Activated CD8-positive, alpha-beta T cell treated with anti-CD3 and anti-CD28 coated beads for 36 hours (primary cell): ENCODE measurements around the gene CNPY1. TPM values are rescaled to one million over a fixed set of nuclear protein-coding genes. Genes with fewer than 3 reads are reported as not detected.

Source experiments
- ATAC-seq: fragments of 200-7000 bp; cut with Tn5 transposase; one replicate; pipeline ENCODE4 v1.10.0; 2021; ENCODE audit warnings: mild to moderate bottlenecking, moderate library complexity
- CTCF ChIA-PET: fragments of 350-600 bp; sonication (Branson Sonifier 250); formaldehyde crosslinking; loops from one replicate; lab custom pipeline; 2021; ENCODE audit warnings: antibody characterized with exemption; lab: Charles Lee
- POLR2A ChIA-PET: fragments of 350-600 bp; sonication (Branson Sonifier 250); formaldehyde crosslinking; loops from one replicate; lab custom pipeline; 2021; ENCODE audit warnings: antibody characterized with exemption; lab: Charles Lee
- DNase-seq: peaks from one replicate; pipeline ENCODE4 v3.0.0-alpha.2; 2020
- H3K27ac Mint-ChIP-seq: one replicate; pipeline ENCODE4 v1.8.0; 2021; ENCODE audit warnings: mild to moderate bottlenecking, mixed read lengths
- H3K27me3 Mint-ChIP-seq: one replicate; pipeline ENCODE4 v1.8.0; 2021; ENCODE audit warnings: mixed read lengths
- H3K36me3 Mint-ChIP-seq: one replicate; pipeline ENCODE4 v1.8.0; 2021; ENCODE audit warnings: low read depth, mixed read lengths
- H3K4me1 Mint-ChIP-seq: one replicate; pipeline ENCODE4 v1.8.0; 2021; ENCODE audit warnings: low read depth, mixed read lengths
- H3K4me3 Mint-ChIP-seq: one replicate; pipeline ENCODE4 v1.8.0; 2021; ENCODE audit warnings: mild to moderate bottlenecking, moderate library complexity, mixed read lengths
- H3K9me3 Mint-ChIP-seq: one replicate; pipeline ENCODE4 v1.8.0; 2021; ENCODE audit warnings: mixed read lengths
- CTCF ChIP-seq: fragments of 200-600 bp; IDR thresholded peaks from one replicate; pipeline ENCODE4 v1.8.0; 2022; ENCODE audit warnings: antibody characterized with exemption, mild to moderate bottlenecking
- intact Hi-C: fragments of 100-400 bp; cut with micrococcal nuclease; formaldehyde crosslinking; loops from one replicate; pipeline ENCODE4 v1.10.0; 2022
- total RNA-seq, 2 experiments: library from RNA; stranded (reverse); gene quantifications; one replicate each; pipeline ENCODE4 v1.2.3, GENCODE V29; 2021

CNPY1 gene
- total RNA-seq, 2 experiments from 2014 or later: not detected

DNA sequence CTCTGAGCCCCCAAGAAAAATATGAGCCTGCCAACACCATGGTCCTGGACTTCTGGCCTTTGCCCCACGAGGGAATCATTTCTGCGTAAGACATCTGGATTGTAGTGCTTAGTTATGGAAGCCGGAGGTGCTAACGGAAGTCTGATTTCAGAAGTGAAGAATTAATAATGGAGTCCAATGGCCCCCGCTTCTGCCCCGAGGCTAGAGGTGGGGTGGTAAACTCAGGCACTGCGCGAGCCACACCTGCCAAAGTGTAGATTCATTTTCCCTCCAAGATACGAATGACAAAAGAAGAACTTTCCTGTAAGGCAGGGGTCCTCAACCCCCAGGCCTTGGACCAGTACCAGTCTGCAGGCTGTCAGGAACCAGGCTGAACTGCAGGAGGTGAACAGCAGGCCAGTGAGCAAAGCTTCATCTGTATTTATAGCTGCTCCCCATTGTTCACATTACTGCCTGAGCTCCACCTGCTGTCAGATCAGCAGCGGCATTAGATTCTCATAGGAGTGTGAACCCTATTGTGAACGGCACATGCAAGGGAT is 22.3 kb downstream of the CNPY1 start:
- no peaks in the 10 kb centered on the region for H3K4me1 Mint-ChIP-seq
- no peak overlapping the region for H3K27ac Mint-ChIP-seq
- H3K4me3 Mint-ChIP-seq: no peak overlapping the region
- no peak for DNase-seq
- no peaks in the 10 kb centered on the region for H3K9me3 Mint-ChIP-seq
- CTCF ChIA-PET: interaction anchor here (1.4 to 3.7 kb wide), 2 partner anchors 11 to 144 kb away, joined by 4 to 17 read pairs; no protein-coding TSS in a partner anchor
- POLR2A ChIA-PET: no interaction called here
- no peak for ATAC-seq
- peaks cover 16% of the 10 kb centered on the region for H3K27me3 Mint-ChIP-seq
- intact Hi-C loops: no loop called here
- TF ChIP-seq CTCF: no peak
- no peaks in the 10 kb centered on the region for H3K36me3 Mint-ChIP-seq

GRCh38 chr7:155523168-155523675 is 23.1 kb downstream of the CNPY1 start:
- Mint-ChIP-seq H3K27ac (no peak overlapping the region), H3K27me3 (peaks cover 13% of the 10 kb centered on the region), H3K4me1 (no peaks in the 10 kb centered on the region), H3K9me3 (no peaks in the 10 kb centered on the region), H3K4me3 (no peak overlapping the region), H3K36me3 (no peaks in the 10 kb centered on the region)
- ATAC-seq (no peak), DNase-seq (no peak)
- no peak for TF ChIP-seq CTCF
- CTCF ChIA-PET: interaction anchor here (0.8 to 3.7 kb wide), 2 partner anchors 143 to 244 kb away, joined by 3 to 17 read pairs; no protein-coding TSS in a partner anchor
- intact Hi-C loops: no loop called here
- POLR2A ChIA-PET: no interaction called here

- POLR2A ChIA-PET: no interaction called here
- Mint-ChIP-seq H3K9me3 (no peaks in the 10 kb centered on the region), H3K4me1 (no peaks in the 10 kb centered on the region), H3K4me3 (no peak overlapping the region), H3K27ac (no peak overlapping the region), H3K36me3 (no peaks in the 10 kb centered on the region), H3K27me3 (peaks cover 14% of the 10 kb centered on the region)
- ATAC-seq (no peak), DNase-seq (no peak)
- TF ChIP-seq CTCF: no peak
- intact Hi-C loops: no loop called here
- CTCF ChIA-PET: no interaction called here
Measured at GRCh38 chr7:155521743-155522398, 24.5 kb downstream of the CNPY1 start.

DNA sequence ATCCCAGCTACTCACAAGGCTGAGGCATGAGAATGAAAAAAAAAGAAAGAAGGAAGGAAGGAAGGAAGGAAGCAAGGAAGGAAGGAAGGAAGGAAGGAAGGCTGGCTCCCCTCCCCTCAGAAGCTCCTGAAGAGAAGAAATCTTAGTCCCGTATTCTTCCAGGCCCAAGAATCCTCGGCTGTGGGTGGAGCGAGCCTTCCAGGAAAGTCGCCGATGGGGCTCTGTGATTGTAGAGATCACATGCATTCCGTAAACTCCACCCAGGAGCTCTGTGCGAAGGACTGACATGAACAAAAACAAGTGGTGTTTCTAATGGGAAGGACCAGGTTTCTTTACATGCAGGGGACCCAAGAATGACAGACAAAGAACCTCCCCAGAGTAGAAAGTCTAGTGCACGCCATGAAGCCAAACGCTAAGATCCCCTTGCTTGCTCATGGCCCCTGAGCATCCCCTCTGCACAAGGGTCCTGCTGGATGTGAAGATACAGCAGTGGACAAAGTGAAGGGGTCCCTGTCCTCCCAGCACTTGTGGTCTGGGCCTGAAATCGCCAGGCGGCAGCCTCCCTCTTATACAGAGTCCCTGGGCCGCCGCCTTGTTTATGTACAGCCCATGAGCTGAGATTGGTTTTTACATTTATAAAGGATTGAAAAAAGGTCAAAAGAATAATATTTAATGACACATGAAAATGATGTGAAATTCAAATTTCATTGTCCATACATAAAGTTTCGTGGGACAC is 25.2 kb downstream of the CNPY1 start:
- no peak overlapping the region for H3K4me3 Mint-ChIP-seq
- TF ChIP-seq CTCF: no peak
- no peaks in the 10 kb centered on the region for H3K9me3 Mint-ChIP-seq
- no peak overlapping the region for H3K27ac Mint-ChIP-seq
- H3K36me3 Mint-ChIP-seq: no peaks in the 10 kb centered on the region
- peaks cover 12% of the 10 kb centered on the region for H3K27me3 Mint-ChIP-seq
- H3K4me1 Mint-ChIP-seq: no peaks in the 10 kb centered on the region
- ChIA-PET CTCF (no interaction called here), POLR2A (no interaction called here)
- intact Hi-C loops: no loop called here
- no peak for DNase-seq
- ATAC-seq: no peak
